Mesendoderm (in vitro differentiated cells): ENCODE measurements around the gene COL13A1.

Experiments
- DNase-seq: peaks from one replicate; pipeline ENCODE4 v3.0.0; 2013
- H2AK5ac ChIP-seq: 2 replicates; pipeline ENCODE4 v1.6.1; 2013; ENCODE audit warnings: low read length, inconsistent platforms
- H2BK120ac ChIP-seq: 2 replicates; pipeline ENCODE4 v1.6.1; 2013; ENCODE audit warnings: low read depth, mild to moderate bottlenecking, low read length, moderate library complexity, mixed read lengths
- H2BK15ac ChIP-seq: replicated peaks from 2 replicates; pipeline ENCODE4 v1.6.1; 2013; ENCODE audit warnings: low read depth, mild to moderate bottlenecking, moderate library complexity
- H2BK5ac ChIP-seq: 2 replicates; pipeline ENCODE4 v1.6.1; 2013; ENCODE audit warnings: low read length, inconsistent platforms
- H3K18ac ChIP-seq: 2 replicates; pipeline ENCODE4 v1.6.1; 2013; ENCODE audit warnings: mild to moderate bottlenecking, low read length, mixed read lengths
- H3K23ac ChIP-seq: one replicate; pipeline ENCODE4 v1.6.1; 2013; ENCODE audit warnings: low read length
- H3K27ac ChIP-seq: 2 replicates; pipeline ENCODE4 v1.5.1; 2013; ENCODE audit warnings: low read depth, mild to moderate bottlenecking, inconsistent platforms, low read length, moderate library complexity
- H3K27me3 ChIP-seq: 2 replicates; pipeline ENCODE4 v1.6.1; 2013; ENCODE audit warnings: low read length, control low read depth, mild to moderate bottlenecking, inconsistent platforms; ENCODE audit not compliant: insufficient read depth, poor library complexity
- H3K36me3 ChIP-seq: 2 replicates; pipeline ENCODE4 v1.6.1; 2013; ENCODE audit warnings: low read length, inconsistent platforms; ENCODE audit not compliant: control insufficient read depth, insufficient read depth
- H3K4ac ChIP-seq: one replicate; pipeline ENCODE4 v1.6.1; 2013; ENCODE audit warnings: low read depth, mild to moderate bottlenecking, low read length, moderate library complexity
- H3K4me1 ChIP-seq: 2 replicates; pipeline ENCODE4 v1.6.1; 2013; ENCODE audit warnings: low read depth, low read length, inconsistent platforms; ENCODE audit not compliant: control insufficient read depth
- H3K4me2 ChIP-seq: 2 replicates; pipeline ENCODE4 v1.6.1; 2013; ENCODE audit warnings: low read length
- H3K4me3 ChIP-seq: 2 replicates; pipeline ENCODE4 v1.5.1; 2013; ENCODE audit warnings: mild to moderate bottlenecking, low read length
- H3K56ac ChIP-seq: one replicate; pipeline ENCODE4 v1.6.1; 2013; ENCODE audit warnings: low read length
- H3K79me1 ChIP-seq: 2 replicates; pipeline ENCODE4 v1.6.1; 2013; ENCODE audit warnings: low read length, inconsistent platforms
- H3K79me2 ChIP-seq: 2 replicates; pipeline ENCODE4 v1.6.1; 2013; ENCODE audit warnings: mild to moderate bottlenecking, low read length; ENCODE audit not compliant: control insufficient read depth, insufficient read depth
- H3K9ac ChIP-seq: 2 replicates; pipeline ENCODE4 v1.6.1; 2013; ENCODE audit warnings: low read length, inconsistent platforms
- H4K5ac ChIP-seq: one replicate; pipeline ENCODE4 v1.6.1; 2013; ENCODE audit warnings: low read length
- H4K8ac ChIP-seq: one replicate; pipeline ENCODE4 v1.6.1; 2013; ENCODE audit warnings: low read depth, mild to moderate bottlenecking, control low read depth, low read length, moderate library complexity
- WGBS: extraction: QIAGEN DNeasy Blood & Tissue Kit; methylation state at CpG from one replicate; pipeline ENCODE4 v1.1.7; 2013; ENCODE audit warnings: low lambda C conversion rate, missing lambda C conversion rate; ENCODE audit not compliant: insufficient coverage; ENCODE audit errors: extremely low coverage; 5-methylcytosine and 5-hydroxymethylcytosine counted together

Gene COL13A1

GRCh38 chr10:69914398-69915214 is 112.9 kb downstream of the COL13A1 start:
- H4K5ac ChIP-seq, result no peak overlapping the region
- no peak overlapping the region for H3K27ac ChIP-seq
- no peak overlapping the region for H3K4me3 ChIP-seq
- no peaks in the 10 kb centered on the region for H3K79me1 ChIP-seq
- no peak overlapping the region for H3K23ac ChIP-seq
- no peak overlapping the region for H2BK15ac ChIP-seq
- H4K8ac ChIP-seq, result no peak overlapping the region
- H2AK5ac ChIP-seq, result no peak overlapping the region
- no peak overlapping the region for H3K4ac ChIP-seq
- no peak overlapping the region for H3K9ac ChIP-seq
- H3K18ac ChIP-seq, result no peak overlapping the region
- H3K4me2 ChIP-seq, result no peak overlapping the region
- no CpG with 5 or more reads among the region's 13 CpGs for WGBS
- peak; percentile 81 for DNase-seq
- H3K56ac ChIP-seq, result peak overlapping the region; percentile 37
- no peak overlapping the region for H2BK5ac ChIP-seq
- H2BK120ac ChIP-seq, result no peak overlapping the region
- no peaks in the 10 kb centered on the region for H3K36me3 ChIP-seq
- H3K79me2 ChIP-seq, result no peaks in the 10 kb centered on the region
- no peaks in the 10 kb centered on the region for H3K27me3 ChIP-seq
- H3K4me1 ChIP-seq, result peaks cover 10% of the 10 kb centered on the region

GRCh38 chr10:69915215-69915560 is 113.5 kb downstream of the COL13A1 start:
- H3K36me3 ChIP-seq, result no peaks in the 10 kb centered on the region
- H3K56ac ChIP-seq, result peak overlapping the region; percentile 37

GRCh38 chr10:69916118-69916517 is 114.4 kb downstream of the COL13A1 start:
- Histone ChIP-seq H3K23ac (no peak overlapping the region), H2BK5ac (no peak overlapping the region), H4K5ac (no peak overlapping the region), H4K8ac (no peak overlapping the region), H3K56ac (no peak overlapping the region), H3K4me2 (no peak overlapping the region), H3K4ac (no peak overlapping the region), H3K79me2 (no peaks in the 10 kb centered on the region), H2BK120ac (no peak overlapping the region), H3K4me1 (peaks cover 10% of the 10 kb centered on the region), H3K9ac (no peak overlapping the region), H3K4me3 (no peak overlapping the region), H3K27ac (no peak overlapping the region), H3K27me3 (no peaks in the 10 kb centered on the region), H3K18ac (no peak overlapping the region), H3K36me3 (no peaks in the 10 kb centered on the region), H3K79me1 (no peaks in the 10 kb centered on the region), H2AK5ac (no peak overlapping the region), H2BK15ac (no peak overlapping the region)
- no peak for DNase-seq
- WGBS, result no CpG with 5 or more reads among the region's 6 CpGs

More at GRCh38 chr10:69915215-69915560, 113.5 kb downstream of the COL13A1 start:
- Histone ChIP-seq H3K9ac (no peak overlapping the region), H2AK5ac (no peak overlapping the region), H3K4me1 (peaks cover 10% of the 10 kb centered on the region), H4K8ac (no peak overlapping the region), H2BK15ac (no peak overlapping the region), H4K5ac (no peak overlapping the region), H2BK5ac (no peak overlapping the region), H2BK120ac (no peak overlapping the region), H3K27ac (no peak overlapping the region), H3K27me3 (no peaks in the 10 kb centered on the region), H3K23ac (no peak overlapping the region), H3K18ac (no peak overlapping the region), H3K79me2 (no peaks in the 10 kb centered on the region), H3K79me1 (no peaks in the 10 kb centered on the region), H3K4ac (no peak overlapping the region), H3K4me3 (no peak overlapping the region), H3K4me2 (no peak overlapping the region)
- no CpG with 5 or more reads among the region's 3 CpGs for WGBS
- no peak for DNase-seq

- Histone ChIP-seq H2BK5ac (no peak overlapping the region), H3K4me2 (no peak overlapping the region), H3K4me1 (peaks cover 1% of the 10 kb centered on the region), H3K4ac (no peak overlapping the region), H3K79me1 (no peaks in the 10 kb centered on the region), H3K18ac (no peak overlapping the region), H3K9ac (no peak overlapping the region), H4K5ac (no peak overlapping the region), H3K36me3 (no peaks in the 10 kb centered on the region), H2BK15ac (no peak overlapping the region), H3K27ac (no peak overlapping the region), H2AK5ac (no peak overlapping the region), H4K8ac (no peak overlapping the region), H3K23ac (no peak overlapping the region), H3K79me2 (no peaks in the 10 kb centered on the region), H3K56ac (no peak overlapping the region), H3K27me3 (no peaks in the 10 kb centered on the region), H3K4me3 (no peak overlapping the region), H2BK120ac (no peak overlapping the region)
- no CpG with 5 or more reads among the region's 12 CpGs for WGBS
- no peak for DNase-seq
These were observed 116.3 kb downstream of the COL13A1 start for GRCh38 chr10:69918036-69918435.

- H3K9ac ChIP-seq, result no peak overlapping the region
- no peaks in the 10 kb centered on the region for H3K79me1 ChIP-seq
- H3K4me3 ChIP-seq, result no peak overlapping the region
- no peak overlapping the region for H3K27ac ChIP-seq
- WGBS, result no CpG with 5 or more reads among the region's 1 CpG
- H3K79me2 ChIP-seq, result no peaks in the 10 kb centered on the region
- H2BK120ac ChIP-seq, result no peak overlapping the region
- H3K23ac ChIP-seq, result no peak overlapping the region
- DNase-seq, result no peak
- H3K4ac ChIP-seq, result no peak overlapping the region
- no peak overlapping the region for H4K8ac ChIP-seq
- no peak overlapping the region for H2BK15ac ChIP-seq
- H3K56ac ChIP-seq, result no peak overlapping the region
- no peaks in the 10 kb centered on the region for H3K27me3 ChIP-seq
- no peaks in the 10 kb centered on the region for H3K36me3 ChIP-seq
- H3K4me1 ChIP-seq, result no peaks in the 10 kb centered on the region
- no peak overlapping the region for H2AK5ac ChIP-seq
- H3K18ac ChIP-seq, result no peak overlapping the region
- no peak overlapping the region for H2BK5ac ChIP-seq
- H3K4me2 ChIP-seq, result no peak overlapping the region
- no peak overlapping the region for H4K5ac ChIP-seq
These were observed 117.5 kb downstream of the COL13A1 start for GRCh38 chr10:69919250-69919649.

GRCh38 chr10:69925111-69925510 is 123.4 kb downstream of the COL13A1 start:
- Histone ChIP-seq H2BK15ac (no peak overlapping the region), H3K4me2 (no peak overlapping the region), H3K36me3 (peaks cover 4% of the 10 kb centered on the region), H3K27me3 (no peaks in the 10 kb centered on the region), H3K18ac (no peak overlapping the region), H2AK5ac (no peak overlapping the region), H3K23ac (no peak overlapping the region), H4K8ac (no peak overlapping the region), H2BK5ac (no peak overlapping the region), H4K5ac (no peak overlapping the region), H3K79me2 (no peaks in the 10 kb centered on the region), H3K4me1 (peaks cover 4% of the 10 kb centered on the region), H2BK120ac (no peak overlapping the region), H3K9ac (no peak overlapping the region), H3K4ac (no peak overlapping the region), H3K79me1 (no peaks in the 10 kb centered on the region), H3K27ac (no peak overlapping the region), H3K56ac (no peak overlapping the region), H3K4me3 (no peak overlapping the region)
- peak; percentile 41 for DNase-seq
- WGBS, result no CpG with 5 or more reads among the region's 5 CpGs
